Gastrocnemius medialis (tissue), 4 donors: ENCODE results near the gene PIAS1.

Experiments used
- POLR2A ChIP-seq, 2 donors: fragments of 450-650 bp; IDR thresholded peaks; one replicate each; pipeline ENCODE4 v1.6.1; 2017; ENCODE audit warnings: antibody characterized with exemption in 2 of 2, mild to moderate bottlenecking in 2 of 2, moderate library complexity in 2 of 2
- TF ChIP-seq, protein P1 (sequence below), 5 experiments: fragments of 450-650 bp in 3 of 5; fragments of 200-600 bp in 2 of 5; sonication (generic) in 2 of 5; IDR thresholded peaks in 4 of 5; conservative IDR thresholded peaks in 1 of 5; 1 replicate in 4 of 5; 2 replicates in 1 of 5; pipeline ENCODE4 v1.5.1; 2016 to 2019; ENCODE audit warnings: antibody characterized with exemption in 5 of 5, mild to moderate bottlenecking in 3 of 5, moderate library complexity in 3 of 5

DNA sequence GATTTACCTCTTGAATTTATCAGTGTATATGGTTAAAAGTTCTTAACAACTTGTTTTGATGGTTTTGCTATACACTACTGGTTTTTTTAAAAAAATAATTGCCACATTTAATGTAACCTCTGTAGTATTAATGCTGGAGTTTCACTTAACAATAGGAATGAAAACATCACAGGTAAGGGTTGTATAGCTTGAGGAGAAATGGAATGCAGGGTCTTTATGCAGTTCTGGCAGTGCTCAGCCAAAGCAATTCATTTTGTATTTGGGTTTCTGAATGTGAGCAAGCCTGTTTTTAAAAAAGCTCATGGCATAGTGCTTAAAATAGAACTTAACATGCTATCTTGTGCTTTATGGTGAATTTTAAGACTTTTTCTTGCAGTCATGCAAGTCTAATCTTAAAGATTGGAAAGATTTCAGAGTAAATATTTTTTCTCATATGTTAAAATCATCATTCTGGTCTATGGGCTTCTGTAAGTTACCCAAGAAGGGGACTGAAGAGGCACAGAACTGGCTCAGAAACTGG is 8.9 kb downstream of the PIAS1 start:
- TF ChIP-seq, protein P1, sequence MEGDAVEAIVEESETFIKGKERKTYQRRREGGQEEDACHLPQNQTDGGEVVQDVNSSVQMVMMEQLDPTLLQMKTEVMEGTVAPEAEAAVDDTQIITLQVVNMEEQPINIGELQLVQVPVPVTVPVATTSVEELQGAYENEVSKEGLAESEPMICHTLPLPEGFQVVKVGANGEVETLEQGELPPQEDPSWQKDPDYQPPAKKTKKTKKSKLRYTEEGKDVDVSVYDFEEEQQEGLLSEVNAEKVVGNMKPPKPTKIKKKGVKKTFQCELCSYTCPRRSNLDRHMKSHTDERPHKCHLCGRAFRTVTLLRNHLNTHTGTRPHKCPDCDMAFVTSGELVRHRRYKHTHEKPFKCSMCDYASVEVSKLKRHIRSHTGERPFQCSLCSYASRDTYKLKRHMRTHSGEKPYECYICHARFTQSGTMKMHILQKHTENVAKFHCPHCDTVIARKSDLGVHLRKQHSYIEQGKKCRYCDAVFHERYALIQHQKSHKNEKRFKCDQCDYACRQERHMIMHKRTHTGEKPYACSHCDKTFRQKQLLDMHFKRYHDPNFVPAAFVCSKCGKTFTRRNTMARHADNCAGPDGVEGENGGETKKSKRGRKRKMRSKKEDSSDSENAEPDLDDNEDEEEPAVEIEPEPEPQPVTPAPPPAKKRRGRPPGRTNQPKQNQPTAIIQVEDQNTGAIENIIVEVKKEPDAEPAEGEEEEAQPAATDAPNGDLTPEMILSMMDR (IDR thresholded peaks at IDR 0.05 in 4 of 5, conservative IDR thresholded peaks at IDR 0.05 in 1 of 5), result no peak
- TF ChIP-seq POLR2A (IDR thresholded peaks at IDR 0.05), result no peak
